Activated CD4-positive, alpha-beta memory T cell treated with anti-CD3 and anti-CD28 coated beads, Interleukin-2, amount 10 ng/mL, durations not matched to agents 7 days and 5 days (primary cell): ENCODE measurements around the gene MPIG6B. TPM values are rescaled to one million over a fixed set of nuclear protein-coding genes. Genes with fewer than 3 reads are reported as not detected.

Source experiments
- CTCF ChIA-PET: fragments of 350-600 bp; sonication (Branson Sonifier 250); formaldehyde crosslinking; loops from one replicate; lab custom pipeline; 2021; ENCODE audit warnings: antibody characterized with exemption, inconsistent platforms; lab: Charles Lee
- POLR2A ChIA-PET: fragments of 350-600 bp; sonication (Branson Sonifier 250); formaldehyde crosslinking; loops from one replicate; lab custom pipeline; 2021; ENCODE audit warnings: antibody characterized with exemption; lab: Charles Lee
- DNase-seq: peaks from one replicate; pipeline ENCODE4 v3.0.0-alpha.2; 2020
- H3K27ac Mint-ChIP-seq: one replicate; pipeline ENCODE4 v1.8.0; 2021; ENCODE audit warnings: mild to moderate bottlenecking, mixed read lengths
- H3K27me3 Mint-ChIP-seq: one replicate; pipeline ENCODE4 v1.8.0; 2021; ENCODE audit warnings: mixed read lengths
- H3K36me3 Mint-ChIP-seq: one replicate; pipeline ENCODE4 v1.8.0; 2021; ENCODE audit warnings: low read depth, mixed read lengths
- H3K4me1 Mint-ChIP-seq: one replicate; pipeline ENCODE4 v1.8.0; 2021; ENCODE audit warnings: mixed read lengths
- H3K4me3 Mint-ChIP-seq: one replicate; pipeline ENCODE4 v1.8.0; 2021; ENCODE audit warnings: mild to moderate bottlenecking, mixed read lengths
- H3K9me3 Mint-ChIP-seq: one replicate; pipeline ENCODE4 v1.8.0; 2021; ENCODE audit warnings: mixed read lengths
- total RNA-seq, 2 experiments: library from RNA; stranded (reverse); gene quantifications; one replicate each; pipeline ENCODE4 v1.2.3, GENCODE V29; 2021

The MPIG6B gene
- total RNA-seq, 2 experiments from 2014 or later: not detected

- Mint-ChIP-seq H3K27ac (peak overlapping the region; percentile 95), H3K27me3 (no peaks in the 10 kb centered on the region), H3K36me3 (peaks cover 60% of the 10 kb centered on the region), H3K4me1 (peaks cover 70% of the 10 kb centered on the region), H3K9me3 (no peaks in the 10 kb centered on the region), H3K4me3 (peak overlapping the region; percentile 99)
- DNase-seq: peak; percentile 74
- POLR2A ChIA-PET: interaction anchor here (0.8 to 10.6 kb wide), 21 partner anchors 9 to 237 kb away, joined by 3 to 130 read pairs (median 54); partner anchors contain the start of genes ABHD16A, ATP6V1G2, BAG6 and CSNK2B
- CTCF ChIA-PET: interaction anchor here (1.2 to 6.9 kb wide), 4 partner anchors 35 to 96 kb away, joined by 3 to 61 read pairs (median 13); partner anchors contain the start of gene HSPA1B
These were observed 11.7 kb downstream of the MPIG6B start for GRCh38 chr6:31734821-31735406.

GRCh38 chr6:31736021-31736767 is 13.0 kb downstream of the MPIG6B start, which contains the start of gene CLIC1:
Gene CLIC1 (minus strand): TSS chr6:31736530. CDS start chr6:31736300, 230 bp downstream.
- Mint-ChIP-seq H3K9me3 (no peaks in the 10 kb centered on the region), H3K36me3 (peaks cover 55% of the 10 kb centered on the region), H3K27me3 (no peaks in the 10 kb centered on the region), H3K4me3 (peak within 1 kb of the TSS; percentile 99), H3K27ac (peak within 1 kb of the TSS; percentile 95), H3K4me1 (peaks cover 66% of the 10 kb centered on the region)
- DNase-seq: peak; percentile 88
- CTCF ChIA-PET: interaction anchor here (0.5 to 6.9 kb wide), 11 partner anchors 9 to 95 kb away, joined by 3 to 61 read pairs (median 4); partner anchors contain the start of genes C6orf47, HSPA1A, HSPA1B and HSPA1L
- POLR2A ChIA-PET: interaction anchor here (0.7 to 10.6 kb wide), 28 partner anchors 11 to 241 kb away, joined by 3 to 130 read pairs (median 21); partner anchors contain the start of genes ABHD16A, ATP6V1G2, BAG6 and CSNK2B

GRCh38 chr6:31736768-31737314 is 13.7 kb downstream of the MPIG6B start:
- H3K27ac Mint-ChIP-seq: peak overlapping the region; percentile 95
- CTCF ChIA-PET: interaction anchor here (0.7 to 7.8 kb wide), 14 partner anchors 7 to 156 kb away, joined by 3 to 88 read pairs (median 8); partner anchors contain the start of genes BAG6, C6orf47, DDAH2 and HSPA1A
- no peaks in the 10 kb centered on the region for H3K27me3 Mint-ChIP-seq
- H3K4me3 Mint-ChIP-seq: peak overlapping the region; percentile 99
- H3K9me3 Mint-ChIP-seq: no peaks in the 10 kb centered on the region
- POLR2A ChIA-PET: interaction anchor here (0.7 to 10.6 kb wide), 33 partner anchors 6 to 539 kb away, joined by 3 to 130 read pairs (median 10); partner anchors contain the start of genes ABHD16A, ATP6V1G2, BAG6 and C6orf47
- H3K4me1 Mint-ChIP-seq: peaks cover 68% of the 10 kb centered on the region
- peaks cover 55% of the 10 kb centered on the region for H3K36me3 Mint-ChIP-seq
- DNase-seq: peak; percentile 24

GRCh38 chr6:31737315-31737990 is 14.3 kb downstream of the MPIG6B start:
- no peaks in the 10 kb centered on the region for H3K9me3 Mint-ChIP-seq
- no peaks in the 10 kb centered on the region for H3K27me3 Mint-ChIP-seq
- peak overlapping the region; percentile 99 for H3K4me3 Mint-ChIP-seq
- POLR2A ChIA-PET: interaction anchor here (1.0 to 10.6 kb wide), 40 partner anchors 7 to 1234 kb away, joined by 3 to 130 read pairs (median 9); partner anchors contain the start of genes ABHD16A, BAG6, C6orf47 and CSNK2B
- peaks cover 52% of the 10 kb centered on the region for H3K36me3 Mint-ChIP-seq
- CTCF ChIA-PET: interaction anchor here (0.7 to 7.8 kb wide), 26 partner anchors 8 to 156 kb away, joined by 3 to 88 read pairs (median 5); partner anchors contain the start of genes ABHD16A, BAG6, C6orf47 and DDAH2
- peak overlapping the region; percentile 95 for H3K27ac Mint-ChIP-seq
- peak; percentile 42 for DNase-seq
- H3K4me1 Mint-ChIP-seq: peaks cover 65% of the 10 kb centered on the region

- Mint-ChIP-seq H3K27me3 (no peaks in the 10 kb centered on the region), H3K9me3 (no peaks in the 10 kb centered on the region), H3K36me3 (peaks cover 57% of the 10 kb centered on the region), H3K27ac (peak overlapping the region; percentile 95), H3K4me3 (peak overlapping the region; percentile 99), H3K4me1 (peaks cover 61% of the 10 kb centered on the region)
- POLR2A ChIA-PET: interaction anchor here (1.0 to 10.6 kb wide), 46 partner anchors 8 to 1234 kb away, joined by 3 to 130 read pairs (median 8); partner anchors contain the start of genes ABHD16A, BAG6, C6orf47 and CSNK2B
- DNase-seq: peak; percentile 83
- CTCF ChIA-PET: interaction anchor here (0.6 to 7.8 kb wide), 33 partner anchors 9 to 155 kb away, joined by 3 to 88 read pairs (median 5); partner anchors contain the start of genes ABHD16A, BAG6, C6orf47 and CSNK2B
These were observed 15.1 kb downstream of the MPIG6B start for GRCh38 chr6:31737991-31738979.

GRCh38 chr6:31739639-31740396 is 16.6 kb downstream of the MPIG6B start, which contains the start of gene MSH5:
Gene MSH5 (plus strand): TSS chr6:31740005. CDS start chr6:31740467, 462 bp downstream.
- Mint-ChIP-seq H3K9me3 (no peaks in the 10 kb centered on the region), H3K4me1 (peaks cover 52% of the 10 kb centered on the region)

GRCh38 chr6:31740397-31741223 is 17.4 kb downstream of the MPIG6B start:
- CTCF ChIA-PET: interaction anchor here (0.7 to 7.8 kb wide), 14 partner anchors 10 to 91 kb away, joined by 3 to 88 read pairs (median 4); partner anchors contain the start of genes DDAH2, HSPA1B, LSM2 and VARS1
- no peaks in the 10 kb centered on the region for H3K27me3 Mint-ChIP-seq
- H3K4me1 Mint-ChIP-seq: peaks cover 56% of the 10 kb centered on the region
- H3K27ac Mint-ChIP-seq: peak overlapping the region; percentile 95
- no peak for DNase-seq
- POLR2A ChIA-PET: interaction anchor here (0.6 to 10.6 kb wide), 33 partner anchors 10 to 1231 kb away, joined by 3 to 130 read pairs (median 13); partner anchors contain the start of genes ABHD16A, BAG6, C6orf47 and CSNK2B
- H3K9me3 Mint-ChIP-seq: no peaks in the 10 kb centered on the region
- peak overlapping the region; percentile 99 for H3K4me3 Mint-ChIP-seq
- H3K36me3 Mint-ChIP-seq: peaks cover 52% of the 10 kb centered on the region

More at GRCh38 chr6:31739639-31740396, 16.6 kb downstream of the MPIG6B start, which contains the start of gene MSH5:
- DNase-seq: peak; percentile 98
- ChIA-PET CTCF (interaction anchor here (0.6 to 7.8 kb wide), 18 partner anchors 10 to 133 kb away, joined by 3 to 88 read pairs (median 5); partner anchors contain the start of genes ABHD16A, BAG6, DDAH2 and HSPA1B), POLR2A (interaction anchor here (0.8 to 10.6 kb wide), 39 partner anchors 9 to 1232 kb away, joined by 3 to 130 read pairs (median 9); partner anchors contain the start of genes ABHD16A, BAG6, C6orf47 and CSNK2B)
- H3K27me3 Mint-ChIP-seq: no peaks in the 10 kb centered on the region
- H3K36me3 Mint-ChIP-seq: peaks cover 53% of the 10 kb centered on the region
- H3K27ac Mint-ChIP-seq: peak within 1 kb of the TSS; percentile 95
- H3K4me3 Mint-ChIP-seq: peak within 1 kb of the TSS; percentile 99

GRCh38 chr6:31741815-31742214 is 18.6 kb downstream of the MPIG6B start:
- Mint-ChIP-seq H3K27ac (peak overlapping the region; percentile 48), H3K36me3 (peaks cover 43% of the 10 kb centered on the region), H3K4me3 (peak overlapping the region; percentile 99), H3K27me3 (no peaks in the 10 kb centered on the region), H3K9me3 (no peaks in the 10 kb centered on the region), H3K4me1 (peaks cover 53% of the 10 kb centered on the region)
- no peak for DNase-seq
- ChIA-PET CTCF (interaction anchor here (0.8 to 7.8 kb wide), 4 partner anchors 24 to 88 kb away, joined by 3 to 88 read pairs (median 8); no protein-coding TSS in a partner anchor), POLR2A (interaction anchor here (2.6 to 10.6 kb wide), 6 partner anchors 9 to 92 kb away, joined by 7 to 130 read pairs (median 66); partner anchors contain the start of genes CSNK2B, GPANK1 and VARS1)

DNA sequence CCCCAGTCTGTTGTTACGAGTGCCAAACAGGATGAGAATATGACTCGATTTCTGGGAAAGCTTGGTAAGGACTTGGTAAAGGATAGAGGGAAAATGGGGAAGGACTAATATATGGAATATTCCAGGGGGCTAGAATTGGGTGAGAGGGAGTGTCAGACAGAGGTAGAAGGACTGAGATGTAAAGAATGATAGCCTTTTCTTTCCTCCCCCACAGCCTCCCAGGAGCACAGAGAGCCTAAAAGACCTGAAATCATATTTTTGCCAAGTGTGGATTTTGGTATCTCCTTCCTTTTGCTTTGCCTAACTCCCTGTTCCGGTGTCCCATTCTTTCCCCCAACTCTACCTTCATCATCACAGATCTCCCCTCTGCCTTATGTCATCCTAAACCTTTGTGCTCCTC is 19.7 kb downstream of the MPIG6B start:
- peaks cover 42% of the 10 kb centered on the region for H3K4me1 Mint-ChIP-seq
- no peaks in the 10 kb centered on the region for H3K27me3 Mint-ChIP-seq
- DNase-seq: no peak
- POLR2A ChIA-PET: no interaction called here
- CTCF ChIA-PET: interaction anchor here (7.8 kb wide), 1 partner anchor 28 kb away, joined by 88 read pairs; no protein-coding TSS in a partner anchor
- H3K27ac Mint-ChIP-seq: no peak overlapping the region
- H3K9me3 Mint-ChIP-seq: no peaks in the 10 kb centered on the region
- H3K36me3 Mint-ChIP-seq: peaks cover 53% of the 10 kb centered on the region
- no peak overlapping the region for H3K4me3 Mint-ChIP-seq
